ENCODE measurements around the gene RPS21.
A peak's percentile ranks its signal among the peaks of the same experiment; 100 is the strongest.
"Not testable (repeated sequence)": the region's sequence is repeated elsewhere in the genome, so short reads cannot be mapped to it uniquely, and the experiment has no call there.

The RPS21 gene

GRCh38 chr20:62365814-62366369 lies 21.0 kb upstream of the RPS21 start:
- no peak for DNase-seq

- peak in 2 of 4 experiments; percentile 12 to 30 for DNase-seq
Measured at GRCh38 chr20:62366370-62367135, 20.4 kb upstream of the RPS21 start.

GRCh38 chr20:62367136-62367632 lies 19.7 kb upstream of the RPS21 start, which contains the start of gene LAMA5:
Gene LAMA5, minus strand, starts transcription at chr20:62367312. Its CDS starts 67 bp downstream, at chr20:62367245.
- DNase-seq, result peak; percentile 41 to 80 (median 56)

DNA sequence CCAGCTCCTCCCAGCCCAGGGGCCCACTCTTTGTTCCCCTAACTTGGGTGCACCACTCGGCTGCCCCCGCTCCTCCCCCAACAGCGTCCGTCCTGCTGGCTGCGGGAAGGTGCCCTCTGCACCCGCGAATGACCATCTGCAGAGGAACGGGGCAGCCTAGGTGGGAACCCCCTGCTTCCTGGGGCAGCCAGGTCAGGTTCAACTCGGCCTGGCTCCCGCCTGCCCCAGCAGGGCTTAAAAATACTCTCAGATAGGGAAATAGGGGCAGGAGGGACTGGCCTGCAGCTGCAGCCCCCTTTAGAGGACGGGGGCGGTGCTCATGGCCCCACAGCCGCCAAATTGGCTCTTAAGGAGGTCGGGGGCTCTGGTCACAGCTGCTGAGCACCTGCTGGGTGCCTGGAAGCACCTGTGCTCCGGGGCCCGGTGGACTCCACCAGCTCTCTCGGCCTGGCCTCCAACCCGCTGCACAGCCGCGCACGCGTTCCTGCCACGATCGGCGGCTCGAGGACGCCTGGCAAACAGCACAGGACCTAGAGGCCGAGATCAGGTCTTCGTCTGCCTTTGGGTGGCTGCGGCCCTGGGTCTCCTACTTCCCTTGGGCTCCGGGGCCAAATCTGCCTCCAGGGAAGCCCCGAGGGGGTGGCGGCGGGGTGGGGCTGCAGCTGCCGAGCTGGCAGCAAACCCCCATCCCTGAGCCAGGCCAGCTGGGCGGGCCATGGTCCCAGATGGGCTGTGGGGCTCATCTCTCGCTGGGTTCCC lies 19.1 kb upstream of the RPS21 start:
- DNase-seq, result peak in 2 of 4 experiments; percentile 25 to 33

GRCh38 chr20:62368392-62368975 lies 18.4 kb upstream of the RPS21 start:
- DNase-seq, result no peak

DNA sequence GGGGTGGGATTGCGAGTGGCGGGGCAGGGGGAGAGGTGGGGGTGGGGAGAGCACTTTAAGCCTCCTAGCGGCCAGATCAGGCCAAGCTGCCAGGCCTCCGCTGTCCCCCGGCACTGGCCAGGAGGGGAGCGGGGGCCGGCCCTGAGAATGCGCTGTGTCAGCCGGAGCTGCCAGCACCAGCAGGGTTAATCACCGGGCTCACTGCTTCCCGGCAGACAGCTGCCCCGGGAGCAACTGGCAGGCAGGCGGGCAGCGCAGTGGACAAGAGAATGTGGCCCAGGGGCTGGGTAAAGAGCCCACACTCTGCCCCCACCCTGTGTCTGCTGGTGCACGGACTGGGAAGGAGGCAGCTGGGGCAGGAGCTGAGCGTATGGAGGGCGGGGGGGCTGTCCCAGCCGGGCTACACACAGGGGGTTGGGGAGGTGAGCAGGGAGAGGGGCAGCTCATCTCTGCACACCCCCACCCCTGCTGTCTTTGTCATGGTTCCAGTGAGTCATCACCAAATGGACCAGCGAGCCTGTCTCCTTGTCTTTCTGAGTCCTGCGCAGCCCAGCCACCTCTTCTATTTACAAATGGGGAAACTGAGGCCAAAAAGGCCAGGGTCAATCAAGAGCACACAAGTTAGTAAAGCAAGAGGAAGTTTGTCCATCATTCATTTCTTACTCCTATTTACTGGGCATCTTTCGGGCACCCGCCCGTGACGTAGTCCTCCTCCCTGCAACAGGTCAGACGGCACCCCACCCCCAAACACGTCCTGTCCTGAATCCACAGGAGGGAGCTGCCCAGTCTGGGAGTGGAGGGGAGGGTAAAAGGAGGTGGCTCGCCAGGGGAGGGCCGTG lies 17.7 kb upstream of the RPS21 start:
- DNase-seq, result peak in 3 of 4 experiments; percentile 30 to 54 (median 40)

DNA sequence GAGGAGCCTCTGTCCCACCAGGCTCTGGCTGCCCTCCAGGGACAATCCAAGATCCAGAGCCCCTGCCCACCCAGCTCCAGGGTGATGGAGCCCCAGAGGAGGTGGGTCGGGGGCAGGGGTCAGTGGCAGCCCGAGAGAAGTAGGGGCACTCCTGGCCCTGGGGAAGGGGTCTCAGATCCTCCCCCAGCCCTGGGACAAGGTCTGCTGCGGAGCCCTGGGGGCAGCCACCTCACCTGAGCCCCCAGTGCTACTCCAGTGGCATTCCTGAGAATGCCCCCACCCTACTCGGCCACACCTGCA lies 17.1 kb upstream of the RPS21 start:
- no peak for DNase-seq

- DNase-seq, result peak; percentile 59 to 79 (median 72)
Measured at GRCh38 chr20:62370115-62370806, 16.6 kb upstream of the RPS21 start.

- DNase-seq, result no peak
Measured at GRCh38 chr20:62370807-62371587, 15.9 kb upstream of the RPS21 start.

DNA sequence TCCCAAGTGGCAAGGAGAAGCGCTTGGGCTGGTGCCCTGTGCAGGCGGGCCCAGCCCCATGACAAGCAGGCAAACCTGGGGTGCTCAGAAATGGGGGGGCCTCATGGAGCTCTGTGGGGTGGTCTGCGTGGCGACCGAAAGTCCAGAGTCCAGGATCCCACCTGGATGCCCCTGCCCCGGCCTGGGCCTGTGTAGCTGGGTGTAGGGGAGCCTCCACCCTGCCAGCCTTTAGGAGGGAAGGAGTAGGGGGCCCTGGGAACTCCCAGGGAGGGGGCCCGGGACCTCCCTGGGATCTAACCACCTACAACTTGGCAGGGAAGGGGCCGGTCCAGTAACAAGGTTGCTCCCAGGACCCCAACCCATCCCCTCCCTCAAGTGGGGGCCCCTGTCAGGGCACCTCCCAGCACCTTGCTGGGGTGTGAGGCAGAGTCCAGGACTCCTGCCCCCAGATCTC lies 15.3 kb upstream of the RPS21 start:
- no peak for DNase-seq

GRCh38 chr20:62372042-62372993 lies 14.6 kb upstream of the RPS21 start:
- DNase-seq, result no peak

GRCh38 chr20:62373631-62374179 lies 13.2 kb upstream of the RPS21 start:
- not testable (repeated sequence) for DNase-seq

DNA sequence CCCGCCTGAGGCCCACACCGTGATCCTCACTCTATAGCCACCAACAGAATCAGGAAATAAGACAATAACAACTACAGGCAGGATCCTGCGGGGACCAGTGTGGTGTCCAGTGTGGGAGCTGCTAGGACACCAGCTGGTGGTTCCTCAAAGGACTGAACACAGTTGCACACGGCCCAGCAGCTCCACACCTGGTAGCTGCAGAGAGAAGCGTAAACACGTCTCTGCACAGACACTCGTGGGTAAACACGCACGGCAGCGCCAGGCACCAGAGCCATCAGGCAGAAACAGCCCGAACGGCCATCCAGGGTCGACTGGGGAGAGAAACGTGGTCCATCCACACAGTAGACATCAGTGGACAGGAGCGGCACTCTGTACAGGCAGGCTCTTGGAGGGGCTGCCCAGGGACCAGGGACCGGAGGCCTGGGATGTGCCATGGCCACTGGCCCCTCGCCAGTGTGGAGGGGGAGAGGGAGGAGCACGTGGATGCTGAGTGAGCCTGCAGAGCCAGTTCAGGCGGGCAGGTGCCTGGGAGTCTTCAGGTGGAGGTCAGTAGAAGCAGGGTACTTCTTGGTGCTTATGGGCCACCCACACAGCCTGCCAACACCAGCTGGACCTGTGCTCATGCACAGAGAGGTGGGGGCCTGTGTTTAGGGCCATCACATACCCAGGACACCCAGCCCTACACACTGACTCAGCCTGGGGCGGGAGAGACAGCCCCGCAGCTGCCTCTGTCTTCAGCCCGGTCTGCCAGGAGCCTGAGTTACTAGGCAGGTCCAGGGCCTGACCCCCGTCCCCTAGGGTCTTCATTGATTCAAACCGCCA lies 12.4 kb upstream of the RPS21 start:
- DNase-seq, result peak in 1 of 4 experiments; percentile 10

GRCh38 chr20:62376112-62377063 lies 10.5 kb upstream of the RPS21 start:
- DNase-seq, result no peak

DNA sequence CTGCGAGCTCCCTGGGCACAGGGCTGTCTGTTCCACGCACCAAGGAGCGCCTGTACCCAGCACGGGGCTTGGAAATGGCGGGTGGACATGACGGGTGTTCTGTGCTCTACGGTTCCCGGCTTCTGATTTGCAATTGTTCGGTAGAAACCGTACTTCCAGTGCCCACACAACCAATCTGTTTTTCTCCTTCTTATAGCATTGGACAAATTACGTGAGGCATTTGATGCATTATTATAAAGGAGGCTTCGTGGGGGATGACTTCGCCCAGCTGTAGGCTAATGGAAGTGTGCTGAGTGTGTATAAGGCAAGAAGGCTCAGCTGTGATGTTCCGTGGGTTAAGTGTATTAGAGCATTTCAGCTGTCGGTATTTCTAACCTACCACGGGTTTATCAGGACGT lies 9.8 kb upstream of the RPS21 start:
- DNase-seq, result no peak

GRCh38 chr20:62377615-62378178 lies 9.2 kb upstream of the RPS21 start:
- DNase-seq, result no peak

DNA sequence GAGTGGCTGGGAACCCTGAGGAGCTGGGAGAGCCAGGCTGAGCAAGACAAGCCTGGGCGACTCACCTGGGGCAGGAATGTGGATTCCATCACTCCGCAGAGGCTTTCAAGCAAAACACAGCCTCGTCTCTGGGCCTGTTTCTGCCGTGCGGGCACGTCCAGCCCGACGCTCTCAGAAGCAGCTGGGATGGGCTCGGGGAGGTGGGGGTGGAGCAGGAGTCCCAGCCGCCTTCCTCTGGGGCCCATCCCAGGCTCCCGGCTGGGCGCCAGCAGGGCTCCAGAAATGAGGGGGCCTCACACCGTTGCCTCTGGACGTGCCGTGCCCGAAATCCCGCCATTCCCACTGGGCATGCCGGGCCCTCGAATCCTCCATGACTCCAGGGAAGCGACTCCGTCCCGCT lies 8.7 kb upstream of the RPS21 start:
- no peak for DNase-seq
